HFF-Myc (cell line): ENCODE results near the gene PPP4R1.

ENCODE experiments used
- DNase-seq: peaks from one replicate; pipeline ENCODE4 v3.0.0-alpha.2; 2011; ENCODE audit warnings: low read depth; ENCODE audit errors: extremely low read depth
- H3K4me3 ChIP-seq: replicated peaks from 2 replicates; pipeline ENCODE4 v1.5.1; 2011; ENCODE audit warnings: low read depth, mild to moderate bottlenecking, control low read depth, low read length
- TF ChIP-seq, protein P1 (sequence below): IDR thresholded peaks from 2 replicates; pipeline ENCODE4 v1.5.1; 2012; ENCODE audit warnings: mild to moderate bottlenecking, low read depth, low read length, control low read depth; ENCODE audit errors: missing control alignments

PPP4R1 gene

DNA sequence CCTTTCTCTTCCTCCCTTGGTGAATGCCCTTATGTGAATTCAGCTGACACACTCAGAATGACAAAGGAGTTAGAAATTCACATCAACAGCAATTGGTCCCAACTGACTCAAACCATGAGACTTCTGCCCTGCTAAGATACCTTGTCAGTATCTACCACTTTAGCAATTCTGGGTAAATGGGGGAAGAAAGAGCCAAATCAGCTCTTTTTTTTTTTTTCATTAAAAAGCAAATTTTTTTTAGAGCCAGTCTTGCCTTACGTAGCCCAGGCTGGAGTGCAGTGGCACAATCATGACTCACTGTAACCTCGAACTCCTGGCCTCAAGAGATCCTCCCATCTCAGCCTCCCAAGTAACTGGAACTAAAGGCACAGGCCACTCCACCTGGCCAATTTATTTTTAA lies 1.7 kb upstream of the PPP4R1 start:
- no peak for DNase-seq
- H3K4me3 ChIP-seq = no peak overlapping the region
- TF ChIP-seq, protein P1, sequence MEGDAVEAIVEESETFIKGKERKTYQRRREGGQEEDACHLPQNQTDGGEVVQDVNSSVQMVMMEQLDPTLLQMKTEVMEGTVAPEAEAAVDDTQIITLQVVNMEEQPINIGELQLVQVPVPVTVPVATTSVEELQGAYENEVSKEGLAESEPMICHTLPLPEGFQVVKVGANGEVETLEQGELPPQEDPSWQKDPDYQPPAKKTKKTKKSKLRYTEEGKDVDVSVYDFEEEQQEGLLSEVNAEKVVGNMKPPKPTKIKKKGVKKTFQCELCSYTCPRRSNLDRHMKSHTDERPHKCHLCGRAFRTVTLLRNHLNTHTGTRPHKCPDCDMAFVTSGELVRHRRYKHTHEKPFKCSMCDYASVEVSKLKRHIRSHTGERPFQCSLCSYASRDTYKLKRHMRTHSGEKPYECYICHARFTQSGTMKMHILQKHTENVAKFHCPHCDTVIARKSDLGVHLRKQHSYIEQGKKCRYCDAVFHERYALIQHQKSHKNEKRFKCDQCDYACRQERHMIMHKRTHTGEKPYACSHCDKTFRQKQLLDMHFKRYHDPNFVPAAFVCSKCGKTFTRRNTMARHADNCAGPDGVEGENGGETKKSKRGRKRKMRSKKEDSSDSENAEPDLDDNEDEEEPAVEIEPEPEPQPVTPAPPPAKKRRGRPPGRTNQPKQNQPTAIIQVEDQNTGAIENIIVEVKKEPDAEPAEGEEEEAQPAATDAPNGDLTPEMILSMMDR = no peak

DNA sequence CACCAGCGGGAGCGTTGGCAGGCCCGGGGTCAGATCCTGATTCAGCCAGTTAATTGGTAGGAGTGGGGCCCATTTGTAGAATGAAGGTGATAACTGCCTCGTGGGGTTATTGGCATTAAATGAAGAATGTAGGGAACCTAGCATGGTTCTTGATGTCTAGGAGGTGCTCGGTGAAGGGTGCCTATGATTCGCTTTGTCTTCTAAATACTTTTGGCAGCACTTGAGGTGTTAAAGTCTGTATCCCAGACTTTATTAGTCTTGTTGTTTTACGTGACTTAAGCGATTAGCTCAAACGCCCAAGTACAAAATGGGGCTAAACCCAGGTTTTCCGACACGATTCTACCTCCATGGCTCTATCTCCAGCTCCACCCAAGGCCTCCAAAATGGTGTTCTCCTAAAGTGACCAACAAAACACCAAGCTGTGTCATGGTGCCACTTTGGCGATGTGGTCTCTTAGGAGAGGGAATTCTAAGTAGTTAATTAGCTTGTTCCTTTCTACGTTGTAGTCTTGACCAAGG lies 980 bp upstream of the PPP4R1 start:
- H3K4me3 ChIP-seq = peak overlapping the region; percentile 47
- TF ChIP-seq, protein P1 = no peak
- DNase-seq = no peak

DNA sequence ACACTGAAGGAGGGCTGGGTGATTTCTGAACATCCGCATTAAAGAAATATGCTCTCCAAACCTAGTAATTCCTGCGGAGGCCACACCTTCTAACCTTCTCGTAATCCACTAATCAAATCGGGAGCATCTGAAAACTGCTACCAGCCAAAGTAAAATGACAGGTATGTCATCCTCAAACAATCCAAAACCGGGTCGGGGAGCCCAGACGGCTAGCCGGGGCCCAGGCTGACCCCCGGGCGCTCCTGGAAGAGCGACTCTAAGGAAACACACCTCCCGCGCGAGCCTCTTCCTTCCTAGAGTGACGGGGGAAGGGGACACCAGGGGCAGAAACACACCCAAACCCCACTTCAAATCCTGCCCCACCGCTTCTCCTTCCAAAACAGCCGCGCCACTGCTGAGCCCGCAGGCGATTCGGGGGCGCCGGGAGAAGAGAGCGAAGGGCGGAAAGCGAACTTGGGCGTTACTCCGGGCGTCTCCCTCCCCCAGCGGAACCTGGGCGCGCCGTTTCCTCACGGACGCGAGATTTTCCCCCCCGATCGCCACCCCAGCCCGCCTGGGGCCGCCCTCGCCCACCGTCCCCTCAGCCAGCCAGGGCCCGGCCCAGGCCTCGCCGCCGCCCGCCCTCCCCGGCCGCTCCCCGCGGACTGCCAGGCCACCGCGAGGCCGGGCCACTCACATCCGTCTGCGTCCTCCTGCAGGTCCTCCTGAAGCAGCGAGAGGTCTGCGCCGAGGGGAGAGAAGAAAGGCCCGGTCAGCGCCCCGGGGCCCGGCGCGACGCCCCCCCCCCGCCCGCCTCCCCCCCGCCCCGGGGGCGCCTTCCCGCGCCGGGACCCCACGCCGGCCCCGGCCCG lies 584 bp downstream of the PPP4R1 start:
- TF ChIP-seq, protein P1 = no peak
- H3K4me3 ChIP-seq = peak overlapping the region; percentile 82
- DNase-seq = no peak

DNA sequence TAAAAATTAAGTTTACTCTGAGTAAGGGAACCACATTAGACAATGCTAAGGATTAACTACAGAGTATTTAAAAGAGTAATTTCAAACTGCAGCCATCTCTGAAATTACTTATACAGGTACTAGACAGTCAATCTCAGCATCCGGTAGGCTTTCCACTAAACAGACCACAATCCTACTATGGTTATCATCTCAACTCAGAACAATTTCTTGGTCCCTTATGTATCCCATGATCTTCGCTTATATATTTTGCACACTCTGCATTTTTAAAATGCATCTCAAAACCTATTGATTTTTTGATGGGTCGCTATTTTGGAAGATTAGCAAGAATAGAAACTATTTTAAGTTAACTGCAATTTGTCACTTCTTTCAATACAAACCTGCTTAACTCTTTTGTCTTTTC lies 1.4 kb downstream of the PPP4R1 start:
- TF ChIP-seq, protein P1 = no peak
- H3K4me3 ChIP-seq = peak overlapping the region; percentile 82
- no peak for DNase-seq

DNA sequence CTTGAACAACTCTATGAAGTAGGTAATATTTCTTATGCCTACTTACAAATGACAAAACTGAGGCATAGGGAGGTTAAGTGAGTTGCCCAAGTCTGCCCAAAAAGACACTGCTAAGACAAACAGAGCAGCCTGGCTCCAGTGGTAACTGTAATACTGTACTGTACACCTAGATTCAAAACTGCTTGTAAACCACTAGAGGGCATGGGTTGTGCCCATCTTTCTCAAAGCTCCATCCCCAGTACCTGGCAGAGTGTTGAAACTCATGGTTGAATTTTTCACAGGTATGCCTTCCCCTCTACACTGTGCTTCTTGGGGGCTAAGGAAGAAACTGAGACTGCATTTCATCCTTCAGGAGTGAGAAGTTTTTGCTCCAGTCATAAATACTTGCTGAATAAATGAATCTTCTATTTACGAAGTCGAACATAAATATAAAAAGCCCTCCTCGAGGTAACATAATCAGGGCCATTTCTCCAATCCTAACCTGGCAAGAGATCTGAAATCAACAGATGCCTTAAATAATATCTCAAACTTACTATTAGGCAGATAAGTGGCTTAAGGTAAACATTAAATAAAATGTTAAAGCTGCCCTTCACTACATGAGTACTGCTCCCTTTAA lies 2.0 kb downstream of the PPP4R1 start:
- peak overlapping the region; percentile 82 for H3K4me3 ChIP-seq
- TF ChIP-seq, protein P1 = peak; percentile 68
- DNase-seq = no peak

DNA sequence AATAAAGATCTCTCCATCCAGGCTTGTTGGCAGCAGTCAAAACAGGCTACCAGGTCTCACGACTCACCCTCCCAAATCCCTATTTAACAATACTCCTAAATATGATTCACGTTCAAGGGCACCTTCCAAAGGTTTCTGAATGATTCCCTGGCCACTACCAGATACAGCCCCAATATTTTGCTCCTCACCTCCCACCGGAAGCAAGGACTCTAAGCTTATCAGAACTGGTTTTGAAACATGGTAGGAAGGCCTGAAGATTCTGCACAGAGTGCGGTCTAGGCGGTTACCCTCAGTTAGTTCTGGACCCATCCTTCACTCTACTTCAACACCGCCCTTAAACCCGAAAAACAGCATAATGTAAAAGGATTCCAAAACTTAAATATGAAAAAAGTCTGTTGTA lies 5.2 kb downstream of the PPP4R1 start:
- TF ChIP-seq, protein P1 = no peak
- H3K4me3 ChIP-seq = no peak overlapping the region
- no peak for DNase-seq
